ENCODE measurements around the gene SPNS3. TPM values are rescaled to one million over a fixed set of nuclear protein-coding genes. Genes with fewer than 3 reads are reported as not detected.

The SPNS3 gene
- total RNA-seq, 1 experiment from 2014 or later: 2.1 TPM

DNA sequence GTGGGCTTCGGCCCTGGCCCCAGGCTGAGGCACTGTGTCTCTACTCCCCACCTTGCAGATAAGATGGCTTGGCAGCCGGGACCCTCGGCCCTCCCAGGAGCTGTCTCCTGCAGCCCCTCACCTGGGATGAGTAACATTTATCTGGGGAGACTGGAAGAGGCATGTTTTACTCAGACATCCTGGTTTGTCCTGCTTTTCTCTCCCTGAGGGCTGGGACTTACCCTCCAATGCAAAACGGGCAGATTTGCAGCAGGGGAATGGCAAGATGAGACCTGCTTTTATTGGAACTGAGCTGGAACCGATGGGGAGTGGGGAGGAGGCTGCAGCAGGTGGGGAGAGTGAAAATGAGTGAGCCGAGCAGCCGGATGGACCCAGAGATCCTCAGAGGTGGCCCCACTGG, 39.9 kb upstream of the SPNS3 start:
- intact Hi-C loops (cut with micrococcal nuclease; ENCODE audit: unreplicated experiment): no loop called here
- CTCF ChIA-PET: no interaction called here
- DNase-seq: no peak
- H3K4me1 Mint-ChIP-seq (ENCODE audit: low read depth, unreplicated experiment): peaks cover 16% of the 10 kb centered on the region
- no TSS peak for BruUV-seq (replicated peaks)
- no peaks in the 10 kb centered on the region for H3K9me3 Mint-ChIP-seq (ENCODE audit: low read depth, unreplicated experiment)
- TF ChIP-seq, protein P1, sequence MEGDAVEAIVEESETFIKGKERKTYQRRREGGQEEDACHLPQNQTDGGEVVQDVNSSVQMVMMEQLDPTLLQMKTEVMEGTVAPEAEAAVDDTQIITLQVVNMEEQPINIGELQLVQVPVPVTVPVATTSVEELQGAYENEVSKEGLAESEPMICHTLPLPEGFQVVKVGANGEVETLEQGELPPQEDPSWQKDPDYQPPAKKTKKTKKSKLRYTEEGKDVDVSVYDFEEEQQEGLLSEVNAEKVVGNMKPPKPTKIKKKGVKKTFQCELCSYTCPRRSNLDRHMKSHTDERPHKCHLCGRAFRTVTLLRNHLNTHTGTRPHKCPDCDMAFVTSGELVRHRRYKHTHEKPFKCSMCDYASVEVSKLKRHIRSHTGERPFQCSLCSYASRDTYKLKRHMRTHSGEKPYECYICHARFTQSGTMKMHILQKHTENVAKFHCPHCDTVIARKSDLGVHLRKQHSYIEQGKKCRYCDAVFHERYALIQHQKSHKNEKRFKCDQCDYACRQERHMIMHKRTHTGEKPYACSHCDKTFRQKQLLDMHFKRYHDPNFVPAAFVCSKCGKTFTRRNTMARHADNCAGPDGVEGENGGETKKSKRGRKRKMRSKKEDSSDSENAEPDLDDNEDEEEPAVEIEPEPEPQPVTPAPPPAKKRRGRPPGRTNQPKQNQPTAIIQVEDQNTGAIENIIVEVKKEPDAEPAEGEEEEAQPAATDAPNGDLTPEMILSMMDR (IDR thresholded peaks at IDR 0.05; ENCODE audit: unreplicated experiment): no peak
- H3K4me3 Mint-ChIP-seq (ENCODE audit: low read depth, unreplicated experiment): no peak overlapping the region
- H3K36me3 Mint-ChIP-seq (ENCODE audit: insufficient read depth, unreplicated experiment): no peaks in the 10 kb centered on the region
- H3K27ac Mint-ChIP-seq (ENCODE audit: unreplicated experiment): no peak overlapping the region
- H3K27me3 Mint-ChIP-seq (ENCODE audit: unreplicated experiment): no peaks in the 10 kb centered on the region

DNA sequence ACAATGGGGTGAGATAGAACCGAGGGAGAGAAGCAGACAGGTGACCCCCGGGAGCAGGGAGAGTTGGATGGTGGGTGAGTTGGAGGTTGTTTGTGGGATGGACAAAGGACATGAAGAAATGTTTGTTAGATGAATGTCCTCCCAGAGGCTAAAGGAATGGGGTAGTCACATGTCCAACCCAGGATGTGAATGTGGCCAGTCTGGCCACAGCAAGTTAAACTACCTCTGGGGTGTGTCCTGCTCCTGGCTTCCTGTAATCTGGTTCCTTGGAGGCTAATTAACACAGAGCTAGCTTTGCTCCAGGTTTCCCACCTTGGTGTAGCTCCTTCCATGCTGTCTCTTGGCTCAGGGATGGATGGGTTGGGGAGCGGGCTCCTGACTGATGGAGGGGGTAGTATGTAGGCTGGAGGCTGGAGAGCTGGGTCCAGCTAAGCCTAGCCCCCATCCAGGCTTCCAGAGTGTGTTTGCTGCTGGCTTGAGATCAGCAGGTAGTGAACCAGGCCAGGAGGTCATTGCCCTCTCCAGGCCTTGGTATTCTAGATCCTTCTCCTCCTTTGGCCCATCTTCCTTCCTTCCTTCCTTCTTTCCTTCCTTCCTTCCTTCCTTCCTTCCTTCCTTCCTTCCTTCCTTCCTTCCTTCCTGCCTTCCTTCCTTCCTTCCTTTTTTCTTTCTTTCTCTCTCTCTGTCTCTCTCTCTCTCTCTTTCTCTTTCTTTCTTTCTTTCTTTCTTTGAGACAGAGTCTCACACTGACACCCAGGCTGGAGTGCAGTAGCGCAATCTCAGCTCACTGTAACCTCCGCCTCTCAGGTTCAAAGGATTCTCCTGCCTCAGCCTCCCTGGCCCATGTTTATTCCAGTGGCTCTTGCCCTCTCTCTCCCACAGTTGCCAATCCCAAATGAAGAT, 39.3 kb upstream of the SPNS3 start:
- Mint-ChIP-seq H3K9me3 (ENCODE audit: low read depth, unreplicated experiment) (no peaks in the 10 kb centered on the region), H3K36me3 (ENCODE audit: insufficient read depth, unreplicated experiment) (no peaks in the 10 kb centered on the region), H3K4me3 (ENCODE audit: low read depth, unreplicated experiment) (no peak overlapping the region), H3K27ac (ENCODE audit: unreplicated experiment) (no peak overlapping the region), H3K27me3 (ENCODE audit: unreplicated experiment) (no peaks in the 10 kb centered on the region), H3K4me1 (ENCODE audit: low read depth, unreplicated experiment) (peaks cover 16% of the 10 kb centered on the region)
- CTCF ChIA-PET: no interaction called here
- TF ChIP-seq, protein P1 (IDR thresholded peaks at IDR 0.05; ENCODE audit: unreplicated experiment): no peak
- intact Hi-C loops (cut with micrococcal nuclease; ENCODE audit: unreplicated experiment): no loop called here
- BruUV-seq (replicated peaks): no TSS peak
- peak; percentile 1 for DNase-seq

DNA sequence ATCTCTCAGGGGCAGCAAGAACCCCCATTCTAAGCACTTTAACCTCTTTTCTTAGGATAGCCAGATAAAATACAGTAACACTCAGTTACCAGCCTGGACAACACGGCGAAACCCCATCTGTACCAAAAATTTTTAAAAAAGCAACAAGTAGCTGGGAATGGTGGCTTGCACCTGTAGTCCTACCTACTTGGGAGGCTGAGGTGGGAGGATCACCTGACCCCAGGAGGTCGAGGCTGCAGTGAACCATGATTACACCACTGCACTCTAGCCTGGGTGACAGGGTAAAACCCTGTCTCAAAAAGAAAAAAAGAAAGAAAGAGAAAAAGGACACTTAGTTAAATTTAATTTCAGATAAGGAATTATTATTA, 38.6 kb upstream of the SPNS3 start:
- DNase-seq: no peak
- no peaks in the 10 kb centered on the region for H3K36me3 Mint-ChIP-seq (ENCODE audit: insufficient read depth, unreplicated experiment)
- H3K27ac Mint-ChIP-seq (ENCODE audit: unreplicated experiment): no peak overlapping the region
- H3K4me3 Mint-ChIP-seq (ENCODE audit: low read depth, unreplicated experiment): no peak overlapping the region
- H3K4me1 Mint-ChIP-seq (ENCODE audit: low read depth, unreplicated experiment): peaks cover 16% of the 10 kb centered on the region
- no peaks in the 10 kb centered on the region for H3K27me3 Mint-ChIP-seq (ENCODE audit: unreplicated experiment)
- CTCF ChIA-PET: no interaction called here
- H3K9me3 Mint-ChIP-seq (ENCODE audit: low read depth, unreplicated experiment): no peaks in the 10 kb centered on the region
- BruUV-seq (replicated peaks): no TSS peak
- TF ChIP-seq, protein P1 (IDR thresholded peaks at IDR 0.05; ENCODE audit: unreplicated experiment): no peak
- intact Hi-C loops (cut with micrococcal nuclease; ENCODE audit: unreplicated experiment): no loop called here

DNA sequence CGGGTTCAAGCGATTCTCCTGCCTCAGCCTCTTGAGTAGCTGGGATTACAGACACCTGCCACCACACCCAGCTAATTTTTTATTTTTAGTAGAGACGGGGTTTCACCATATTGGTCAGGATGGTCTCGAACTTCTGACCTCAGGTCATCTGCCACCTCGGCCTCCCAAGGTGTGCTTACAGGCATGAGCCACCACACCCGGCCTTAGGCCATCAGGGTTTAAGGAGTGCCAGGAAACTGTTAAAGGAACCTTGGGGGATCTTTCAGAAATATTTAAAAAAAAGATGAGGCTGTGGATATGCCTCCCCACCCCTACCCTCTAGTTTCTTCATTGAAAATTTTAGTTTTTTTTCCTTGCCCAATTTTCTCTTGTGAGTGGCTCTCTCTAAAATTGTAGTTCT, 35.9 kb upstream of the SPNS3 start:
- intact Hi-C loops (cut with micrococcal nuclease; ENCODE audit: unreplicated experiment): no loop called here
- Mint-ChIP-seq H3K27ac (ENCODE audit: unreplicated experiment) (no peak overlapping the region), H3K4me3 (ENCODE audit: low read depth, unreplicated experiment) (no peak overlapping the region), H3K36me3 (ENCODE audit: insufficient read depth, unreplicated experiment) (no peaks in the 10 kb centered on the region), H3K4me1 (ENCODE audit: low read depth, unreplicated experiment) (peaks cover 16% of the 10 kb centered on the region), H3K27me3 (ENCODE audit: unreplicated experiment) (no peaks in the 10 kb centered on the region), H3K9me3 (ENCODE audit: low read depth, unreplicated experiment) (no peaks in the 10 kb centered on the region)
- CTCF ChIA-PET: no interaction called here
- no peak for DNase-seq
- no TSS peak for BruUV-seq (replicated peaks)
- TF ChIP-seq, protein P1 (IDR thresholded peaks at IDR 0.05; ENCODE audit: unreplicated experiment): no peak
